Adipose tissue (tissue), 3 donors: Measurements from ENCODE around the gene TPRA1. TPM values are rescaled to one million over a fixed set of nuclear protein-coding genes. Genes with fewer than 3 reads are reported as not detected.

Source experiments
- H3K27ac ChIP-seq: one replicate; pipeline ENCODE4 v1.5.1; 2013; ENCODE audit warnings: low read depth, low read length
- WGBS, 3 donors: extraction: QIAGEN DNeasy Blood & Tissue Kit; methylation state at CpG; one replicate each; pipeline ENCODE4 v1.1.7; 2013; 5-methylcytosine and 5-hydroxymethylcytosine counted together
- polyA plus RNA-seq, 3 donors: library from polyadenylated mRNA; stranded (reverse); fragments of 200-250 nt; gene quantifications; one replicate each; pipeline ENCODE4 v1.2.3, GENCODE V29; 2013
- donor health status: healthy with polysubstance abuse.
- donor health status: Bipolar disorder and iron deficiency.
- donor health status: healthy.

The TPRA1 gene
- polyA plus RNA-seq, 3 donors, result 24.7 to 27.0 (median 26.9) TPM

GRCh38 chr3:127600749-127601456 lies 10.4 kb upstream of the TPRA1 start:
- H3K27ac ChIP-seq, result no peak overlapping the region
- WGBS, 3 donors, result 80 to 87% (median 82%) methylated on average over 6 of the region's 6 CpGs

DNA sequence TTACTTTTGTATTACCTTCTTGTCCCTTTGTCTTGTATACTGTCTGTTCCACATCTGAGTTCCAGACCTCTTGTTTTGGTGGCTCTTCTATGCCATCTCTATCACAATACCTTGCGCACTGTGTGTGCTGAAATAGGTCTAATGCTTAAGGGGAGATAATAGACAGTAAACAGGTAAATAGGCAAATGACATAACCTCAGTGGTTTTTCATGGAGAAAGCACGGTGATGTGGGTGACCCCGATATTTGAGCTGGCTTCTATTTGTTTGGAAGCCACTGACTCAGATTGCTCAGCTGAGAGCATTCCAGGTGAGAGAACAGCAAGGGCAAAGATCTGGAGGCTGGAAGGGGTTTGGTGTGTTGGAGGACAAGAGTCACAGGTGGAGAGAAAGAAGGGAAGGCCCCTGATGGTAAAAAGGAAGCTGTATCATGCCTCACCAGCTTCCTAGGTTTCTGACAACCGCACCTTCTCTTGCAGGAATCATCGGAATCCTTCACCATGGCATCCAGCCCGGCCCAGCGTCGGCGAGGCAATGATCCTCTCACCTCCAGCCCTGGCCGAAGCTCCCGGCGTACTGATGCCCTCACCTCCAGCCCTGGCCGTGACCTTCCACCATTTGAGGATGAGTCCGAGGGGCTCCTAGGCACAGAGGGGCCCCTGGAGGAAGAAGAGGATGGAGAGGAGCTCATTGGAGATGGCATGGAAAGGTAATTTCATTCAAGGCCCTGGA lies 8.5 kb upstream of the TPRA1 start:
- 55 to 68% (median 59%) methylated on average over 14 of the region's 14 CpGs for WGBS, 3 donors
- no peak overlapping the region for H3K27ac ChIP-seq

GRCh38 chr3:127597020-127597771 lies 6.7 kb upstream of the TPRA1 start:
- no peak overlapping the region for H3K27ac ChIP-seq
- 74 to 80% (median 77%) methylated on average over 12 of the region's 12 CpGs for WGBS, 3 donors

- 79 to 89% (median 88%) methylated on average over 4 of the region's 4 CpGs for WGBS, 3 donors
- H3K27ac ChIP-seq, result no peak overlapping the region
Measured at GRCh38 chr3:127595303-127595702, 4.8 kb upstream of the TPRA1 start.

- 90 to 92% (median 91%) methylated on average over 5 of the region's 5 CpGs for WGBS, 3 donors
- no peak overlapping the region for H3K27ac ChIP-seq
Measured at GRCh38 chr3:127593178-127593577, 2.6 kb upstream of the TPRA1 start.

- 0 to 1% (median 1%) methylated on average over 17 to 41 of the region's 41 CpGs for WGBS, 3 donors
Measured at GRCh38 chr3:127590282-127590592, 296 bp downstream of the TPRA1 start.

DNA sequence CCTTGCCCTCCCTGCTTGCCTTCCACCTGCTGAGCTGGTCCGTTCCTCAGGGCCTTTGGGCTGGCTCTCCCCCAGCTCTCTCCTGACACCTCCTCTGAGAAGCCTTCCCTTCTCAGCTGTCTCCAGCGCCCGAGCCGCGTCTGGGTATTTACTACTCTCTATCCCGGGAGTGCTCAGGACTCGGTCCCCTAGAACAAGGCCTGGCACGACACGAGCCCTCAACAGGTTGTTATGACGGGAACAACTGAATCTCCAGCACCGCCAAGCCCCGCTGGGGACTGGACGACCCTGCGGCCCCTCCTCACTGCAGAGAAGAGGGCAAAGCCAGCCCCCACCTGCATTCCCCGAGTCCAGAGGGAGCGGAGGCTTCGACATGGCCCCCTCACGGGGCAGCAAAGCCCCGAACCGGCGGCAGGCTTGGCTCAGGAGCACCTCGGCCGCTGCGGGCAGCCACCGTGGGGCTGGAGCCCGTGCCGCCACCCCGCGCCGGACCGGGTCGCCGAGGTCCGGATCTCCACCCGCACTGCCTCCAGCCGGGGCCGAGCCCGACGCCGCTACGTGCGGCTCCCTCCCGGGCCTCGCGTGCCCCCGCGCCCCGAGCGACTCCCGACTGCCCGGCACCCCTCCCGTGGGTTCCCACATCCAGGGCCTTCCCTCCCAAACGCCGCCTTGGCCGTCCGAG lies 792 bp downstream of the TPRA1 start:
- 0 to 1% (median 0%) methylated on average over 34 to 56 of the region's 56 CpGs for WGBS, 3 donors
- peak overlapping the region; percentile 48 for H3K27ac ChIP-seq

More at GRCh38 chr3:127590282-127590592, 296 bp downstream of the TPRA1 start:
- peak overlapping the region; percentile 48 for H3K27ac ChIP-seq

- no peak overlapping the region for H3K27ac ChIP-seq
- WGBS, 3 donors, result 12 to 22% (median 17%) methylated on average over 10 to 12 of the region's 12 CpGs
Measured at GRCh38 chr3:127588806-127589577, 1.5 kb downstream of the TPRA1 start.

DNA sequence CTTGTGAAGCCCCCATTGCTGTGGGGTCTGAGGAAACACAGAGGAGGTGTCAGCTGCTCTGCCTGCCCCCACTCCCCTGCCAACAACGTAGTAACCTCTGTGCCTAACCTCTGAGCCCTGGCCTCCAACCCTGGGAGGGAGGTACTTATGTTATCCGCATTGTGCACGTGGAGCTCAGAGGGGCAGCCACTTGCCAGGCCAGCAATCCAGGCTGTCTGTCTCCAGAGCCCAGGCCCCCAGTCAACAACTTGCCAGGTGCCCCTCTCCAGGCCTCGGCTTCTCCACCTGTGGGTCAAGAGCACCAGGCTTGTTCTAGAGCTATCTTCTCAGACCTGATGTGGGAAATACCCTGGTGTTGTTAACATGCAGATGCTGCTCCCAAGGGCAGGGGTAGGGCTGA lies 2.7 kb downstream of the TPRA1 start:
- H3K27ac ChIP-seq, result no peak overlapping the region

GRCh38 chr3:127585813-127586413 lies 4.6 kb downstream of the TPRA1 start:
- no peak overlapping the region for H3K27ac ChIP-seq
- 87 to 92% (median 89%) methylated on average over 6 of the region's 6 CpGs for WGBS, 3 donors

More for the DNA sequence above, 2.7 kb downstream of the TPRA1 start:
- 49 to 92% (median 73%) methylated on average over 4 of the region's 4 CpGs for WGBS, 3 donors

- WGBS, 3 donors, result 22 to 65% (median 65%) methylated on average over 4 of the region's 4 CpGs
- H3K27ac ChIP-seq, result no peak overlapping the region
Measured at GRCh38 chr3:127585163-127585812, 5.2 kb downstream of the TPRA1 start.

DNA sequence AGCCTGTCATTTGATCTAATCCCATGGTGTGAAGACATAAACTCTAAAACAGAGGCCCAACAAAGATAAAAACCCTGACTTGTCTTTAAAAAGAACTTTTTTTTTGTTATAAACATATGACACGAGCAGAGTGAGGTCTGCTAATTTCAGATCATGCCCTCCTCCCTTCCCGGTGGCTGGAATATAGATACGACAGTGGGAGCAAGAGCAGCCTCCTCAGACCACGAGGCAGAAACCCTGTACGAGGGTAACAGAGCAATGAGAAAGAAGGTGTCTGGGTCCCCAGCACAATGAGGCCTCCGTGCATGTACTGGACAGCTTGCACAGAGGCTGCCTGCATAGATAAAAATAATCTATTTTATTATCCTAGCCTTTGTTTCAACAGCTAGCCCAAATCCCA lies 5.8 kb downstream of the TPRA1 start:
- 91 to 95% (median 91%) methylated on average over 6 of the region's 6 CpGs for WGBS, 3 donors
- H3K27ac ChIP-seq, result no peak overlapping the region

DNA sequence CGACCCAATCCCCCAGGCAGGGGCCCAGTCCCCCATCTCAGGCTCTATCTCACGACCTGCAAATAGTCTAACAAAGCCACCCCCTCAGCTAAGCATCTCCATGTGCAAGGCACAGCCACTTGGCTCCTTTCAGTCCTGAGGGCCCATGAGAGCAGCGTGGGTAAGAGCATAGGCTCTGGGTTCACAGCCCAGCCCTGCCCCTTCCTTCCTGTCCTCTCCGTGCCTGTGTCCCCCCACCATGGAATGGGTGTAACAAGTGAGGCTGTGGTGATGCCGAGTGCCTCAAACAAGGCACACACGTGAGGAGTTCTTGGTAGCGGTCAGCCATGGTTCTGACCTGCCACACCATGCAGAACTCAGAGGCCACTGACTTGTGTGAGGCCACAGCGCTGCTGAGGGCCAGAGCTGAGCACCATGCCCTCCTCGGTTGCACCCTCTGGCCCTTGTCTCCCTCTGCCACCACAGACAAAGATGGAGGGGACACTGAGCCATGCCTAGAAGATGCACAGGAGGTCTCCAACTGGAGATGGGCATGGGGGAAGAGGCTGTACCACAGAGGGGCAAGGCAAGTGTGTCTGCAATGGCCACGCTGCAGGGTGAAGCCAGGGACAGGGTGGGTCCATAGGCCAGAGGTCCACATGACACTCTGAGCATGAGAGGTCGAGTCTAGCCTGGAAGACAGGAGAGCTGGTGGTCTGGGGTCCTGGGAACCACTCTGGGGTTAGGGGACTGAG lies 10.0 kb downstream of the TPRA1 start:
- WGBS, 3 donors, result 75 to 86% (median 77%) methylated on average over 10 to 11 of the region's 11 CpGs
- H3K27ac ChIP-seq, result no peak overlapping the region

DNA sequence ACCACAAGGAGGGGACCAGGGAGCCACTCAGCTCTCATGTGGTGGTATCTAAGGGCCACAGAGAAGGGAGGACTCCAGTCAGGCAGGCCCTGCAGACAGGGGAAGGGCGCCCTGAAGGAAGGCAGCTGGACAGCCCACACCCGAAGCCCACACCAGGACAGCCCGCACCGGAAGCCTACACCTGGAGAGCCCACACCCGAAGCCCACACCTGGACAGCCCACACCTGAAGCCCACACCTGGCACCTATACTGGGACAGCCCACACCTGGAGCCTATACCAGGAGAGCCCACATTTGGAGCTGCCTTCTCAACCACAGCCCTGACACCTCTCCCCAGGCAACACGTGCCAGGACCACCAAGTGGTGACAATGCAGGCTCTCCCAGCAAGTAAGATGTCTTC lies 11.7 kb downstream of the TPRA1 start:
- 91 to 98% (median 92%) methylated on average over 6 of the region's 6 CpGs for WGBS, 3 donors
- no peak overlapping the region for H3K27ac ChIP-seq

DNA sequence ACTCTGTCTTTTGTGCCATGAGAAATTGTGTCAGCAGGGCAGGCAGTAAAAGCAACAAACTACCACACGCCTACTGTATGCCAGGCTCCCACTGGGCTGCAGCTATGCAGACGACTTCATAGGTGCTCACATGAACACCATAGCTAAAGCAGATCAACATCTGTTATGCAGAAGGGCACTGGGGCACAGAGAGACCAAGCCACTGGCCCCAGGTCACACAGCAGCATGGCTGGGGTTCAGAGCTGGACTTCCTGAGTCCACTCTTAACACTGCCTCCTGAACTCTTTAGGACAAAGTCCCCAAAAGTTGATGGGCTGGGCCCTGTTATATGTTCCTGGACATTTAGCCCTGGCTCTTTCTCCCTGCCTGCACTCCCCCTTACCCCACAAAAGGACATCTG lies 12.4 kb downstream of the TPRA1 start:
- no peak overlapping the region for H3K27ac ChIP-seq
- 70 to 87% (median 87%) methylated on average over 2 of the region's 2 CpGs for WGBS, 3 donors

- 86 to 94% (median 90%) methylated on average over 7 of the region's 7 CpGs for WGBS, 3 donors
- H3K27ac ChIP-seq, result no peak overlapping the region
Measured at GRCh38 chr3:127577448-127577847, 13.1 kb downstream of the TPRA1 start.
